ENCODE results near the gene CCDC43.

CCDC43 gene

GRCh38 chr17:44627513-44628242 is 61.9 kb downstream of the CCDC43 start:
- no peak for DNase-seq (ENCODE audit: low read depth)
